HG03064 (cell line): Measurements from ENCODE around the gene CCNJL.

Experiments used
- ATAC-seq: cut with Tn5 transposase; IDR thresholded peaks from one replicate; pipeline ENCODE4 v1.9.1; 2021; ENCODE audit warnings: low read depth; ENCODE audit not compliant: unreplicated experiment

CCNJL gene

DNA sequence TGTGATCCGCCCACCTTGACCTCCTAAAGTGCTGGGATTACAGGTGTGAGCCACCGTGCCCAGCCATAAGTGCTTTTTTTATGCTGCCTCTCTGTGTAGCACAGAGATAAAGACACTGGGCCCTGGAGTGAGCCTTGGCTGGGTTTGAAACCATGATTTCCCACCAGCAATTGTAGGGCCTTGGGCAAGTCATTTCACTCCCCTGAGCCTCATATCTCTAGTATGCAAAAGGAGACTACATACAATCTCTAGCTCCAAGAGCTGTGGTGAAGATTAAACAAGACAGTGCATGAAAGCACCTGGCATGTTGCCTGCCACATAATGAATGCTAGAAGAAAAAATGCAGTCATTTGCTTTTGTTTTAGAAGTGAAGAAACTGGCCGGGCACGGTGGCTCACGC, 79.1 kb downstream of the CCNJL start:
- no peak for ATAC-seq

DNA sequence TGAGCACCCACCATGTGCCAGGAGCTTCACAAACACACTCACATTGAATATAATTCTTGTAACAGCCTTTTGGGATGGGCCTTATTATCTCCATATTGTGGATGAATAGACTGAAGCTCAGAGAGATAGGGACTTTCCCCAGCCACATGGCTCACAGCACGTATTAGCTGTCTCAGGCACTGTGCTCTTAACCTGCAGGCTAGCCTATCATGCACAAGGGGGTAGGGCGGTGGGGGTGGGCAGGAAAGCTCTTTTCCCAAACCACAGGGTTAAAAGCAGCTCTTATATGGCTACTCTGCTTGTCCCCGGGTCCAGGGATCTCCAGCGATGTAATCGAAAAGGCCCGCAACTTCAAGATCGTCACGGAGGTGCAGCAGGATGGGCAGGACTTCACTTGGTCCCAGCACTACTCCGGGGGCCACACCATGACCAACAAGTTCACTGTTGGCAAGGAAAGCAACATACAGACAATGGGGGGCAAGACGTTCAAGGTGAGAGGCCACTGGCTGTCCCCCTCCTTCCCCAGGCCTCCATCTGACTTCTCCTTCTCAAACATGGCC, 80.5 kb downstream of the CCNJL start:
- no peak for ATAC-seq

DNA sequence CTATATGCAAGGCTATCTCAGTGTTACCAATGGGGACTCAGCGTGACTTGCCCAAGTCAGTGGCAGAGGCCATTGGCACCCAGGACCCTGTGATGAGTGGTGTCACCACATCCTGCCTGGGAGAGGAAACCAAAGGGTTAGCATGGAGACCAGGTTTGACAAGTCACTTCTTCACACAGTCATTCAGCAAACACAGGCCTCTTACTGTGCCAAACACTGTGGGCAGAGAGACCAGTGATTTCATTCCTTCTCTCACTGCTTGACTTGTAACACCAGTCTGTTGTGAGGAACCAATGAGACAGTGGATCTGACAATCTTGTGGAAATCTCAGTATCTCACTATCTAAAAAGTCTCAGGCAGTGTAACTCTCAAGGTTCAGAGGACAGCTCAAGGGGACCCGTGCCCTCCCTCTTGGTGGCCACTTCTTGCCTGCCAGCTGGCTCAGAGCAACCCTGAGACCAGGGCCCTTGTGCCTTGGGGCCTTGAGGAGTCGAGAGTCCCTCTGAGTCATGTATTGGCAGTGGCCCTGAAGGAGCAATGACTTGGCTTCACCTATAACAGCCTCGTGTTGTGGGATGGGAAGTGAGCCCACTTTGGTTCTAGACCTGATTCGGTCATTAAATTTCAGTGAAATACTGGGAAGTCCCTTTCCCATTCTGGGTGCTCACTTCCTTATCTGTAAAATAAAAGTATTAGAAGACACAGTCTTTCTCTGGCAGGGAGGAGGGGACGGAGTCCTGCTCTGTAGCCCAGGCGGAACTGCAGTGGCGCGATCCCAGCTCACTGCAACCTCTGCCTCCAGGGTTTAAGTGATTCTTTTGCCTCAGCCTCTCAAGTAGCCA, 81.5 kb downstream of the CCNJL start:
- ATAC-seq: peak; percentile 54

DNA sequence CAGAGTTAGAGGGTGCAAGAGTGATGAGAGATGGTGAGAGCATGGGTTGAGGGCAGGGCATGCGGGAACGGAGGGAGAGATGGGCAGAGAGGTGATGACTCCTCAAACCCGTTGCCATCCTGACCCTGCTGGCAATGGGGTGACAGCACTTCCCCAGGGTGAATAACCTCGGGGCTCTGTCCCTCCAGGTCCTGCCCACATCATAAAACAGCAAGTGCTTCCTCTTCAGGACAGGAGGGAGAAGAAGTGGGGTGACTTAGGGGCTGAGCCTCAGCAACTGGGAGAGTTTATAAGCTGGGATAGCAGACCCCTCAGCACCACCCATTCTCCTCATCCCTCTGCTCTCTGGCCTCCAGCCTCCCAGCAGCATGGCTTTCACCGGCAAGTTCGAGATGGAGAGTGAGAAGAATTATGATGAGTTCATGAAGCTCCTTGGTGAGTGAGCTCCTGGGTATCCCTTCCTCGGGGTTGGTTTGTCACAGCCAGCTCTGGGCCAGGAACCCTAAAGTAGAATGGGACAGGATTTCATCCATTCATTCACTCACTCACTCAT, 83.1 kb downstream of the CCNJL start, which contains the start of gene FABP6:
TSS of gene FABP6 (plus strand) at position 317 of the 553 bp plus-strand sequence. CDS start at position 369, 52 bp downstream.
- no peak for ATAC-seq

DNA sequence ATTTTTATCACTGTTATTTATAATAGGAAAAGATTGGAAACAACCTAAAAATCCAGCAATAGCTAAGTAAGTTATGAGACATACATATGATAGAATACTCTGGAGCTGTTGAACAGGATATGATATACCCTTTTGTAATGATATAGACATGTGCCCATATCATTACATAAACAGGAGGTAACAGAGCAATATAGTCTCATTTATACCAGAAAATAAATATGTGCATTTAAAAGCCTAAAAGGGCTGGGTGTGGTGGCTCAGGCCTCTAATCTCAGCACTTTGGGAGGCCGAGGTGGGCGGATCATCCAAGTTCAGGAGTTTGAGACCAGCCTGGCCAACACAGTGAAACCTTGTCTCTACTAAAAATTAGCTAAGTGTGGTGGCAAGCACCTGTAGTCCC, 85.4 kb downstream of the CCNJL start:
- ATAC-seq: no peak

DNA sequence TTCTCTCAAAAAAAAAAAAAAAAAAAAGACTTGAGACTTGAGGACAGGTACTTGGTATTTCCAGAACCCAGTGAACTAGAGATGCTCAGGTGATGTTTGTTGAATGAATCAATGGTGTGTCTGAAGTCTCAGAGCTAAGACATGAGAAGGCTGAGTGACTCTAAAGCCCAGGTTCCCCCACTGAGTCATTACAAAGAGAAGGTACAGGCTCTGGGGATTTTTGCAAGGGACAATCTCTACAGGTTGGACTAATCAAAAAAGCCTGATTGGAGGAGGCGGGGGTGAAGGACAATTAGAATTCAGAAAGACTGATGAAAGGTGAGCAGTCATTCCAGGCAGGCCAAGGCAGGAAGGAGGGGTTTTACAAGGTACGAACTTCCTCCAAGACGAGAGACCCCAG, 91.3 kb downstream of the CCNJL start:
- ATAC-seq: no peak

DNA sequence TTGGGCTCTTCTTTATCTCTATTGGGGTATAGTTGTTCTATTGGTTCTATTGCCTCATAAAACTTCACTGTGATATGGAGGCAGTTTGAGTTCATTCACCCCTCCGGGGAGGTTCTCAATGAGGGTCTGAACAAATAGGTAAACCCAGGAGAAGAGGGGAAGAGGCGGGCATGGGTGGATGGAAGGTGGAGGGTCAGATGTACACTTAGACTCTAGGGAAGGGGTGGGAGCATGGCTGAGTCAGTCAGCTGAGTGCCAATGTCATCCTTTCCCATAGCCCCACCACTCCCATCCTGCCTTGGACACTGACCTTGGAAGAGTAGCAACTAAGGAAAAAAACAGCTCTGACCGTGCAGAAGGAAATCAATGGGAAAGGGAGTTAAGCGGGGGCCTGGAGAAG, 93.0 kb downstream of the CCNJL start:
- no peak for ATAC-seq

DNA sequence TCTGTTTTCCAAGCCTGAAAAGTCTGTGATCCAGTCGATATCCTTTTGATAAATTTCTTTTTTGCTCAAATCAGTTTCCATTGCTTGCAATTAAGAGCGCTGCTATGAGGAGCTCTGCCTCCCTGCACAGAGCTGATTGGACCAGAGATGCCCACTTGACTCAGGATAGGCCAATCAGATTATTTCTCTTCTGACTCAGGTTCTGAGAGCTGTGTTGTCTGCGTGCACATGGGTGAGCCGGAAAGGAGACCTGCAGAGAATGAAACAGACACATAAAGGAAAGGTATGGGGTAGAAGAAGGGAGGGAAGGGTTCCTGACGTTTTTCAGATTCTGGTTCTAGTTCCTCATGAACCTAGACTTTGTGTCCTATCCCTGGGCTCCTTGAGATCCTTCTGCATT, 98.8 kb downstream of the CCNJL start:
- ATAC-seq: no peak

DNA sequence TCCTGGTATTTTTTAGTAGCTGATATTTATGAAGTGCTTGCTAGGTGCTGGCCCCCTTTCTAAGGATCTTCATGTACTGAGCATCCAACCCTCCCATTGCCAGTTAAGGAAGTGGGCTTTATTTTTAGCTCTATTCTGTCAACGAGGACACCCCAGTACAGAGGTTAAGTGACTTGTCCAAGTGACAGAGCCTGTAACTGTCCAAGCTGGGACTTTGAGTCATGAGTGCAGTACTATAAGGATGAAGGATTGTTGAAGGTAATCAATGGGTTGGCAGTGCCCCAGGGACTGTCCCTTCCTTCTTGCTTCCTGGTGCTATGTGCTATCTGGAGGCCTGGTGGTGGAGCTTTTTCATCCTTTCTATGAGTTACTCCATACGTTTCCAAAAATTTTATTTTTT, 101.0 kb downstream of the CCNJL start:
- ATAC-seq: no peak

DNA sequence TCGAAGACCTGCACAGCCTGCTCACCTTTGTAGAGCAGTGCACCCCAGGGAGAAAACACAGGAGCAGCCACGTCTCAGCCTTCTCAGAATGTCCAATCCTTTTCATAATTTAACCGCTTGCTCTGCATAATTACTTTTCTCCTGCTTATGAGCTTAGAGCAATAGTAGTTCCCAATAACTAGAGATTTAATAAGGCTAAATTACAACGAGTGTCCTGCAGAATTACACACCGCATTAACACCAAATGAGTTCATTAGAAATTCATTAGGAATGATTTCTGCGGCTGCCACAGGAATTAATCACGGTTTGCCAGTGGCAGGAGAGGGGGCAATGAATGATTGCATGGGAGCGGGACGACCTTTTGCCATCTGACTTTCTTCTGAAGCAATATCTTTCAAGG, 101.8 kb downstream of the CCNJL start:
- ATAC-seq: no peak

DNA sequence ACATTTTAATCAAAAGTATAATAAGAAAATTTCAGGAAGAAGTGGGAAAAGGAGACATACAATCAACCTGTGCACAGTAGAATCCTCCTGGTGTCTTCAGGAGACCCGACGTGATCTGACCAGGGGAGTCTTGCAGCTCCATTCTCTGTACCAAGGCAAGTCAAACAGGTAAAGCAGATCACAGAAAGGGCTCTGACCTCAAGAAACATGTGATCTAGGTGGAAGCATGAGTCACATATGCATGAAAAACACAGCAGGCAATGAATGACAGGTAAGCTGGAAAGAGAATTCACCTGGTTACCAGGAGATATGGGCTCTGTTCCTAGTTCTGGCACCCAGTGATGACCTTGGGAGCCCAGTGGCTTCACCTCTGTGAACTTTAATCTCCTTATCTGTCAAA, 102.4 kb downstream of the CCNJL start:
- ATAC-seq: no peak

DNA sequence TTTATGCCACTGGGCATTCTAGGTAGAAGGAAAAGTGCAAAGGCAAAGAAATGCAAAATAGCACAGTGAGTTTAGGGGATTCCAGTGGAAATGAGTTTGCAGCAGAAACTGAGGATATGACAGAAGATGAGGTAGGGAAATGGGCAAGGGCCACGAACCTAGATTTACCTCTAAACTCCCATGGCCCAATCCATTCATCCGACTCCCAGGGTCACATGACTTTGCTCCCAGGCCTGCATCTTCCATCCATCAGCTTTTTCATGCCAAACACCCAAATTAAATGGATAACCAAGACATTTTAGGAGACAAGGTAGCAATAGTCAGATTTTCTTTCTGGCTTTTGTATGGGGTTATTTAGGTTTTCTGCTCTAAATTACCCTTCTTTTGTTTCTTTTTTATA, 105.3 kb downstream of the CCNJL start:
- ATAC-seq: no peak
